Esophagus muscularis mucosa (tissue), 4 donors: ENCODE measurements around the gene DCAF8L2. TPM values are rescaled to one million over a fixed set of nuclear protein-coding genes. Genes with fewer than 3 reads are reported as not detected.

Experiments
- DNase-seq: peaks from one replicate; pipeline ENCODE4 v3.0.0-alpha.2; 2017; ENCODE audit errors: extremely low spot score
- H3K27ac ChIP-seq, 4 donors: fragments of 200-600 bp; sonication (generic); replicated peaks in 1 of 4; 1 replicate in 3 of 4; 2 replicates in 1 of 4; pipeline ENCODE4 v1.5.1; 2016 to 2019; ENCODE audit warnings: mild to moderate bottlenecking in 1 of 4
- H3K27me3 ChIP-seq, 4 donors: fragments of 200-600 bp; sonication (generic); one replicate each; pipeline versions ENCODE4 v1.5.1 to v1.6.0; 2016 to 2019
- H3K36me3 ChIP-seq, 4 donors: fragments of 200-600 bp; sonication (generic); one replicate each; pipeline ENCODE4 v1.5.1; 2016 to 2019
- H3K4me1 ChIP-seq, 4 donors: fragments of 200-600 bp; sonication (generic); one replicate each; pipeline ENCODE4 v1.5.1; 2016 to 2019
- H3K4me3 ChIP-seq, 4 donors: fragments of 200-600 bp; sonication (generic); 1 replicate in 2 of 4; 2 replicates in 2 of 4; pipeline ENCODE4 v1.5.1; 2016 to 2019; ENCODE audit warnings: mild to moderate bottlenecking in 4 of 4, moderate library complexity in 1 of 4
- H3K9me3 ChIP-seq, 4 donors: fragments of 200-600 bp; sonication (generic); 1 replicate in 3 of 4; 2 replicates in 1 of 4; pipeline ENCODE4 v1.5.1; 2016 to 2019
- CTCF ChIP-seq, 3 experiments: fragments of 200-600 bp in 2 of 3; fragments of 450-650 bp in 1 of 3; sonication (generic) in 2 of 3; IDR thresholded peaks; one replicate each; pipeline ENCODE4 v1.5.1; 2017 to 2019; ENCODE audit warnings: antibody characterized with exemption in 3 of 3, mild to moderate bottlenecking in 2 of 3, moderate library complexity in 1 of 3
- EP300 ChIP-seq: sonication (generic); formaldehyde crosslinking; IDR thresholded peaks from one replicate; pipeline ENCODE4 v1.6.1; 2017; ENCODE audit warnings: antibody characterized with exemption
- POLR2A ChIP-seq: fragments of 450-650 bp; IDR thresholded peaks from one replicate; pipeline ENCODE4 v1.6.1; 2017; ENCODE audit warnings: antibody characterized with exemption, moderate library complexity, mild to moderate bottlenecking, low read depth
- POLR2AphosphoS5 ChIP-seq, 2 donors: sonication (generic); formaldehyde crosslinking; IDR thresholded peaks; one replicate each; pipeline ENCODE4 v1.6.1; 2017; ENCODE audit warnings: antibody characterized with exemption in 2 of 2
- WGBS: methylation state at CpG from one replicate; pipeline ENCODE4 v1.1.5; 2018; 5-methylcytosine and 5-hydroxymethylcytosine counted together
- intact Hi-C: fragments of 100-400 bp; cut with DNase I; formaldehyde crosslinking; loops from one replicate; pipeline ENCODE4 v1.15.1; 2023
- total RNA-seq, 4 donors: library from RNA; depleted of rRNA; stranded (reverse); fragments of >200 nt; gene quantifications; one replicate each; pipeline versions ENCODE4 v1.1.0 to v1.2.1, GENCODE V29; 2016

The DCAF8L2 gene
- total RNA-seq, 4 donors from 2014 or later = not detected

GRCh38 chrX:27656581-27656980 is 66.4 kb downstream of the DCAF8L2 start:
- WGBS = 19% methylated on average over 1 of the region's 1 CpG
- Histone ChIP-seq H3K9me3 (no peaks in the 10 kb centered on the region), H3K27ac (no peak overlapping the region), H3K36me3 (no peaks in the 10 kb centered on the region), H3K4me3 (no peak overlapping the region), H3K27me3 (no peaks in the 10 kb centered on the region), H3K4me1 (no peaks in the 10 kb centered on the region)
- intact Hi-C loops = no loop called here
- TF ChIP-seq CTCF (IDR thresholded peaks at IDR 0.05) (no peak), POLR2A (no peak), POLR2AphosphoS5 (IDR thresholded peaks at IDR 0.05) (no peak), EP300 (no peak)
- no peak for DNase-seq

- intact Hi-C loops = no loop called here
- H3K9me3 ChIP-seq = no peaks in the 10 kb centered on the region
- no peaks in the 10 kb centered on the region for H3K4me1 ChIP-seq
- H3K27me3 ChIP-seq = no peaks in the 10 kb centered on the region
- no peak for TF ChIP-seq POLR2A
- no peak for TF ChIP-seq POLR2AphosphoS5 (IDR thresholded peaks at IDR 0.05)
- no peak for TF ChIP-seq CTCF (IDR thresholded peaks at IDR 0.05)
- no peak for TF ChIP-seq EP300
- no peaks in the 10 kb centered on the region for H3K36me3 ChIP-seq
- H3K4me3 ChIP-seq = no peak overlapping the region
- H3K27ac ChIP-seq = no peak overlapping the region
- no peak for DNase-seq
Measured at GRCh38 chrX:27660878-27661277, 70.7 kb downstream of the DCAF8L2 start.

- Histone ChIP-seq H3K4me3 (no peak overlapping the region), H3K4me1 (no peaks in the 10 kb centered on the region), H3K9me3 (no peaks in the 10 kb centered on the region), H3K27ac (no peak overlapping the region), H3K36me3 (no peaks in the 10 kb centered on the region), H3K27me3 (no peaks in the 10 kb centered on the region)
- DNase-seq = no peak
- no peak for TF ChIP-seq POLR2AphosphoS5 (IDR thresholded peaks at IDR 0.05)
- no peak for TF ChIP-seq POLR2A
- TF ChIP-seq EP300 = no peak
- no peak for TF ChIP-seq CTCF (IDR thresholded peaks at IDR 0.05)
- intact Hi-C loops = no loop called here
- WGBS = 81% methylated on average over 2 of the region's 2 CpGs
Measured at GRCh38 chrX:27671234-27671633, 81.1 kb downstream of the DCAF8L2 start.

- Histone ChIP-seq H3K27ac (no peak overlapping the region), H3K4me1 (no peaks in the 10 kb centered on the region), H3K36me3 (no peaks in the 10 kb centered on the region), H3K27me3 (no peaks in the 10 kb centered on the region), H3K4me3 (no peak overlapping the region), H3K9me3 (no peaks in the 10 kb centered on the region)
- TF ChIP-seq POLR2AphosphoS5 (IDR thresholded peaks at IDR 0.05) (no peak), POLR2A (no peak)
- intact Hi-C loops = no loop called here
- WGBS = 68% methylated on average over 4 of the region's 4 CpGs
- DNase-seq = no peak
Measured at GRCh38 chrX:27674491-27674890, 84.3 kb downstream of the DCAF8L2 start.

- no peak overlapping the region for H3K4me3 ChIP-seq
- H3K27ac ChIP-seq = no peak overlapping the region
- TF ChIP-seq POLR2A (no peak), EP300 (no peak)
- H3K4me1 ChIP-seq = no peaks in the 10 kb centered on the region
- whole genome bisulfite sequencing = 91% methylated on average over 1 of the region's 1 CpG
- no peaks in the 10 kb centered on the region for H3K27me3 ChIP-seq
- H3K9me3 ChIP-seq = no peaks in the 10 kb centered on the region
- DNase-seq = no peak
- intact Hi-C loops = no loop called here
- no peaks in the 10 kb centered on the region for H3K36me3 ChIP-seq
Measured at GRCh38 chrX:27675493-27675892, 85.3 kb downstream of the DCAF8L2 start.

GRCh38 chrX:27679281-27679680 is 89.1 kb downstream of the DCAF8L2 start:
- Histone ChIP-seq H3K27me3 (no peaks in the 10 kb centered on the region), H3K36me3 (no peaks in the 10 kb centered on the region), H3K4me3 (no peak overlapping the region), H3K9me3 (no peaks in the 10 kb centered on the region), H3K27ac (no peak overlapping the region), H3K4me1 (no peaks in the 10 kb centered on the region)
- TF ChIP-seq POLR2A (no peak), POLR2AphosphoS5 (IDR thresholded peaks at IDR 0.05) (no peak)
- 86% methylated on average over 1 of the region's 1 CpG for WGBS
- no peak for DNase-seq
- intact Hi-C loops = no loop called here
